ENCODE data around the gene DMRT2.

Gene DMRT2

DNA sequence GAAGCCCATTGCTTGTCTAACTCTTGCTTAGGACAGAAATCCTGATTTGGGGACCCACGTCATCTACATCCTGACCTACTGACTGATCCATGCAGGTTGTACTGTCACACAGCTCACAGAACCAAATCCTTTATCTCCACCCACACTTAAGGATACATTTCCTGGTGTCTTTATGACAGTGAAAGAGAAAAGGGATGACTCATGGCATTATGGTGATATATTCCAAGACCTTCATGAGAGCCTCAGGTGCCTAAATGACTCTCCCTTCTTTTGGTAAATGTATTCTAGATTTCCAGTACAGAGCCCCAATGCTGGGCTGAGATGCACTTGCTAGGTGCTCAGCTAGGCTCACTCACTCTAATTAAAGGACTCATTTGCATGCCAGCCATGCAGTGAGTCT is 26.0 kb upstream of the DMRT2 start:
- TF ChIP-seq POLR2AphosphoS5 (IDR thresholded peaks at IDR 0.05; ENCODE audit: low read depth, low read length) (no peak), POLR2A (IDR thresholded peaks at IDR 0.05; ENCODE audit: low read depth, low read length) (no peak), TAF1 (IDR thresholded peaks at IDR 0.05; ENCODE audit: borderline replicate concordance, low read depth, low read length) (no peak)
- FAIRE-seq: no peak
- DNase-seq (ENCODE audit: insufficient read length): no peak

DNA sequence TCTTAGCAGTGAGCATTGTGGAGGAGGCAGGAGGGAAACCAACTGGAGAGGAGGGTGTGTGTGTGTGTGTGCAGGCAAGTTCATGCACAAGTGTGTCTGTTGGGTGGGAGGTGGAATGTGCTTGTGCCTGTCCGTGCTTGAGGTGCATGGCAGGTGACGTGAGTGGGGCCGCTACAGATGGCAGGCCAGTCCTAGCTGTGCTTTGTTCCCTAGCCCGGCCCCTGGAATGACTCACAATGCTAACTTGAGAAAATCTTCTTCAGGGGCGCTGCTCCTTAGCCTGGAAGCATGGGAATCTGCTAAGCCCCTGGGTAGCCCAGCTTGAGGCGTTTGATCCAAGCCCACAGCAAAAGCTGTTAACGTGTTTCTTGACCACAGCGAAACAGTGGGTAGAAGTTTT is 25.0 kb upstream of the DMRT2 start:
- no peak for DNase-seq (ENCODE audit: insufficient read length)
- no peak for FAIRE-seq
- TF ChIP-seq POLR2AphosphoS5 (IDR thresholded peaks at IDR 0.05; ENCODE audit: low read depth, low read length) (no peak), POLR2A (IDR thresholded peaks at IDR 0.05; ENCODE audit: low read depth, low read length) (no peak), TAF1 (IDR thresholded peaks at IDR 0.05; ENCODE audit: borderline replicate concordance, low read depth, low read length) (no peak)

DNA sequence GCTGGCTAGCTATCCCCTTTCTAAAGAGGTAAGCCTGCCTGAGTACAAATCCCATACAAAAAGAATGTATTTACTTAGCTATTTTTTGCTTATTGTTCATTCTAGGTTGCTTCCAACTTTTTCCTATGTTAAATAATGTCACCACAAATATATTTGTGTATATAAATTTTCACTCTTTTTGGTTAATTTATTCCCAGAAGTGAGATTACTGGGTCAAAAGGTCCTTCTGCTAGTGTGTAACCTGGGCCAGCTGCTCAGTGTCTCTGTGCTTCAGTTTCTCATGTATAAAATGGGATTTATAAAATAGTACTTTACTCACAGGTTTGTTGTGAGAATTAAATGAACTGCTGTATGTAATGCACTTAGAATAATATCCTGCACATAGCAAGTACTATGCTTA is 23.9 kb upstream of the DMRT2 start:
- no peak for DNase-seq (ENCODE audit: insufficient read length)
- TF ChIP-seq TAF1 (IDR thresholded peaks at IDR 0.05; ENCODE audit: borderline replicate concordance, low read depth, low read length) (no peak), POLR2AphosphoS5 (IDR thresholded peaks at IDR 0.05; ENCODE audit: low read depth, low read length) (no peak), POLR2A (IDR thresholded peaks at IDR 0.05; ENCODE audit: low read depth, low read length) (no peak)

DNA sequence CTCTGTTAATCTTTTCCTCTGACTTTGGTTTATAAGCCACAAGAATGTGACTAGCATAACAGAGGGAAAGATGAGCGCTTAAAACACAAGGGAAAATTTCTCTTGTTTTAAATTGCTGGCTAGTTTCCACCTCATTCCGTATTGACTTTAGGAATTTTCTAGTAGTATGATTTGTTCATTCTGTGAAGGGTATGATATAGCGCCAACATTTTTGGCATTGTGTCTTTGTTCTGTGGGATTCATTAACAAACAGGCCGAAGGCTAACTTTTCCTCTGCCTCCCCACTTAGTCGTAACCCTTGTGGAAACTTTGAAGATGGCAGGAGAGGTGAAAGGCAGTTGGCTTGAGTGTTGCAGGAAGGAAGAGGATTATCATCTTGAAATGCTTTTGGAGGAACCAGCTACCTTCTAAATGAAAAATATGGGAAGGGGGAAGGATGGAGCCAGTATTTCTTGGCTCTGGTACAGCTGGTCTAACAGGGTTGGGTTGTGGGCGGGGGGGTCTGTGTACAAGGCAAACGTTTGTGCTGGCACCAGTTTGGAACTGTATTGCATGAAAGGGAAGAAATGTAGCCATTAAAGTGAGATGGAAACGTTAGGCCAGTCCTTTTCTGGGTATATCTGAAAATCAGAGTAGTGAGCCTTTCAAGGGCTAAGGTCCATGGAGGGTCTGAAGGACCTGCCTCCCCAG is 21.5 kb upstream of the DMRT2 start:
- no peak for FAIRE-seq
- DNase-seq (ENCODE audit: insufficient read length): no peak
- TF ChIP-seq TAF1 (IDR thresholded peaks at IDR 0.05; ENCODE audit: borderline replicate concordance, low read depth, low read length): no peak
- no peak for TF ChIP-seq POLR2AphosphoS5 (IDR thresholded peaks at IDR 0.05; ENCODE audit: low read depth, low read length)
- no peak for TF ChIP-seq POLR2A (IDR thresholded peaks at IDR 0.05; ENCODE audit: low read depth, low read length)

More for the DNA sequence above, 23.9 kb upstream of the DMRT2 start:
- FAIRE-seq: no peak

DNA sequence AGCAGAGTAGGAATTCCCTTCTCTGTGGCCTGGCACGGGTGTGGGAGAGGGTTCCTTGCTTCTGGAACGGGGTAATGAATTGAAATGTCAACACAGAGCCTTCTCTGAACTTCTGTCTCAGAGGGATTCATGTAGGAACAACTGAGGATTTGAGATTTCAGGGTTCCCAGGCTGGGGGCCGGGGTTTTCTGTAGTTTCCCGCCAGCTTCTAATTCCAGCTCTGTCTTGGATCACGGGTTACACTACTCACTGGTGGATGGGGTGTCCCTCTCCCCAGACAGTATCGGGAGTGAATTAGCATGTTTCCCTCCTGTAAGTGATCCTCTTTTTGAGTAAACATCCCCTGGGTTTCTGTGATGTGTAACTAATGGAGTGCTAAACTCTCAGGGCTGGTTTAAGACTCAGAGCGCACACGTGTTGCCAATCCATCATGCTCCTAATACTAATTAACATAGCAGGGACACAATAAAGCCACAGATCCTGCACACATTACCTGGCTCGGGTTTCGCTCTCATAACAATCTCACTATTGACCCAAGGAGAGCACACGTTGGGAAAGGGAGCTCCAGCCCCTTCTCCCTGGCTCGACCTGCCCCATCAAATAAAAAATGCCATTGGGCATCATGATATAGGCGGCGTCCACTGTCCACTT is 18.1 kb upstream of the DMRT2 start:
- FAIRE-seq: no peak
- TF ChIP-seq POLR2AphosphoS5 (IDR thresholded peaks at IDR 0.05; ENCODE audit: low read depth, low read length) (no peak), POLR2A (IDR thresholded peaks at IDR 0.05; ENCODE audit: low read depth, low read length) (no peak), TAF1 (IDR thresholded peaks at IDR 0.05; ENCODE audit: borderline replicate concordance, low read depth, low read length) (no peak)
- DNase-seq (ENCODE audit: insufficient read length): no peak

DNA sequence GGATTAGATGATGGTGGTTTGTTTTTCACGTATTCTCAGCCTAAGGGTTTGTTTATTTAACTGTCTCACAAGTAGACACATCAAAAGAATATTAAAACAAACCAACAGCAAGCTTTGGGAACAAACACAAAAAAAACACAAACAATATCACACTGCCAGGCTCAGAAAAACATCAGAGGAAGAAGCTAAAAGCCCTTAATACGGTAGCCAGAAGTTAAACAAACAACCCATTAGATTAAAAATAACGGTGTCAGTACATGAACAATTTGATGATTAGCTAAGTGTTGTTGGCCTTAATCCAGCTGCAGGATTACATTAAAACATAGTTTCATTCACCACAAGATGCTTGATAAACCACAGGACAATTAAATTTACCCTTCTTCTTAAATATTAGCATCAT is 15.9 kb upstream of the DMRT2 start:
- TF ChIP-seq TAF1 (IDR thresholded peaks at IDR 0.05; ENCODE audit: borderline replicate concordance, low read depth, low read length) (no peak), POLR2A (IDR thresholded peaks at IDR 0.05; ENCODE audit: low read depth, low read length) (no peak), POLR2AphosphoS5 (IDR thresholded peaks at IDR 0.05; ENCODE audit: low read depth, low read length) (no peak)
- FAIRE-seq: no peak
- DNase-seq (ENCODE audit: insufficient read length): no peak

DNA sequence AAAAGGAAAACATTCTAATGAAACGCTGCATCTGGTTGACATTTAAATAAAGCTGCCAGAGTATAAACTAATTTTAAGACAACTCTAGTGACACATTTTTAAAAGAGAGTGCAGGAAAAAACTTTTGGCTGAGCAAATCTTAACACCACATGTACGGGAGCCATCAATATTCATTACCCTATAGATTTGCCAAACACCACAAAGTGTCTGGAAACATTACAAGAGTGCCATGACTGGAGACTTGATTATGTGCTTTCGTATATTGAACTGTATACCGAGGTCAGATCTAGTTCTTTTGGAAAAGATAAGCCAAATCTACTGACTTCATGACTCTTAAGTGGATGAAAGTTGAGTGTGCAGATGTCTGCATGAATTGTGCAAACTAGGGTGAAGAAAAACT is 10.6 kb upstream of the DMRT2 start:
- no peak for DNase-seq (ENCODE audit: insufficient read length)
- FAIRE-seq: no peak
- TF ChIP-seq TAF1 (IDR thresholded peaks at IDR 0.05; ENCODE audit: borderline replicate concordance, low read depth, low read length) (no peak), POLR2A (IDR thresholded peaks at IDR 0.05; ENCODE audit: low read depth, low read length) (no peak), POLR2AphosphoS5 (IDR thresholded peaks at IDR 0.05; ENCODE audit: low read depth, low read length) (no peak)

DNA sequence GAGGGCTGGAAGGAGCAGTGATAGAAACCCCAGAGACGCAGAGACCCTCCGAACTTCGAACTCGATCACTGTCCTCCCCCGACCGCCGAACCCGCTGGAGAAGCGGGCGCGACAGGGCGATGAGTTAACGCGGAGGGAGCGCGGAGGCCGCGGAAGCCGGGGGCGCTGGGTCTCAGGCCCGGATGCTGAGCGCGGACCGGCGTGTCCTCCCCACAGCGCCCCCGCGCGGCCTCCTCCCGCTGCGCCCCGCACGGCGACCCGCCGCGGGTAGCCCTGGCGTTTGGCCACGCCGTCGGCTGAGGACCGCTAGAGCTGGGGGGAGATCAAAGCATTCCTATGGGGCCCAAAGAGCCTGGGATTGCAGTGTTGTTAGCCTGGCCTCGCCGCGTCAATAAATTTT is 7.7 kb upstream of the DMRT2 start:
- DNase-seq (ENCODE audit: insufficient read length) (no peak), FAIRE-seq (no peak)
- TF ChIP-seq POLR2AphosphoS5 (IDR thresholded peaks at IDR 0.05; ENCODE audit: low read depth, low read length) (no peak), POLR2A (IDR thresholded peaks at IDR 0.05; ENCODE audit: low read depth, low read length) (no peak)

DNA sequence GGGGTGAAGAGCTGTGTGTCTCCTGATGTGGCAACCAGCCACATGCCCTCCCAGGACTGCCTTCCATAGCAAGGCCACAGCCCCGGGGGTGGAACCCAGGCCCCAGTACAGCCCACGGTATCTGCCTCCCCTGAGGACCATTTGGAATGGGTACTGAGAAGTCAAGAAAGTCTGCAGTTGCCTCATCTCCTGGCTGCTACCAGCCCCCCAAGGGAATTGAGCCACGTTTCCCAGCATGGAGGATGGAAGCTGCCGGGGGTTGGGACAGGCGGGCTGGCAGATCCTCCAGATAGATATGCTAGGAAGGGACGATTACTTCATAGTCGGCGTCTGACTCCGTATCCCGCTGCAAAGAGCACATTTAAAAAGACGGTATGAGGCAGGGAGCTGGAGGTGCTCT is 5.5 kb upstream of the DMRT2 start:
- no peak for FAIRE-seq
- no peak for DNase-seq (ENCODE audit: insufficient read length)
- TF ChIP-seq POLR2AphosphoS5 (IDR thresholded peaks at IDR 0.05; ENCODE audit: low read depth, low read length) (no peak), TAF1 (IDR thresholded peaks at IDR 0.05; ENCODE audit: borderline replicate concordance, low read depth, low read length) (no peak), POLR2A (IDR thresholded peaks at IDR 0.05; ENCODE audit: low read depth, low read length) (no peak)

DNA sequence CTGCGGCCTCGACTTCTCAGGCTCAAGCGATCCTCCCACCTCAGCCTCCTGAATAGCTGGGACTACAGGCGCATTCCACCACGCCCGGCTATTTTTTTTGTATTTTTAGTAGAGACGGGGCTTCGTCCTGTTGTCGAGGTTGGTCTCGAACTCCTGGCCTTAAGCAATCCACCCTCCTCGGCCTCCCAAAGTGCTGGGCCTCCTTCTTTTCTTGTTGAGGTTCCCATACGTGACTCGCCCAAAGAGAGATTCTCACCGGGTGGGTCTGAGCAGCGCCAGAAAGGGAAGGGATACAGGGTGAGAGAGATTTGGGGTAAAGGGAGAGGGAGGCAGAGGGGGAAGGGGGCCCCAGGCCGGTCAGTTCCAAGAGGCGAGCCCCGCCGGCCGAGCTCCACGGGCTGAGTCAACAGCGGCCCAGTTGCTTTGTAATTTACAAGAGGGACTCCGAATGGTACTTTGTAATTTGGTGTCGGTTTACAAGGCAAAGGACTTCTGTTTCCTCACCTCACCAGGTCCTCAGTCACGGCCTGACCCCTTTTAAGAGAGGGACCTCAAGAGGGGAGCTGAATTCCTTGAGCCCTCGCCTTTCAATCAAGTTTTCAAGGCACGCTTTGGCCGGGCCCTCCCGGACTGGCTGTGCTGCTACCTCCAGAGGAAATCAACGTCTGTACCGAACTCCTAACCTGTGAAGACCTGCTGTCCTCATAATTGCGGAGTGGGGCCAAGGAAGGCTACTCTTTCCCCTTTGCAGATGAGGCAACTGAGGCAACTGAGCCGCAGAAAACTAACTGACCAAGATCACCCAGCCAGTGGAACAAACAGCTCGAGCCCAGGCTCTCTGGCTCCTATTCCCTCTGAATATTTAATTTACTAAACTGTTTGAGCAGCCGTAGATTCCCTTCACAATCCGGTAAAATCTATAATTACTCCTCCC is 3.3 kb upstream of the DMRT2 start:
- TF ChIP-seq POLR2A (IDR thresholded peaks at IDR 0.05; ENCODE audit: low read depth, low read length): no peak
- TF ChIP-seq POLR2AphosphoS5 (IDR thresholded peaks at IDR 0.05; ENCODE audit: low read depth, low read length): no peak
- TF ChIP-seq TAF1 (IDR thresholded peaks at IDR 0.05; ENCODE audit: borderline replicate concordance, low read depth, low read length): no peak
- FAIRE-seq (no peak), DNase-seq (ENCODE audit: insufficient read length) (no peak)

DNA sequence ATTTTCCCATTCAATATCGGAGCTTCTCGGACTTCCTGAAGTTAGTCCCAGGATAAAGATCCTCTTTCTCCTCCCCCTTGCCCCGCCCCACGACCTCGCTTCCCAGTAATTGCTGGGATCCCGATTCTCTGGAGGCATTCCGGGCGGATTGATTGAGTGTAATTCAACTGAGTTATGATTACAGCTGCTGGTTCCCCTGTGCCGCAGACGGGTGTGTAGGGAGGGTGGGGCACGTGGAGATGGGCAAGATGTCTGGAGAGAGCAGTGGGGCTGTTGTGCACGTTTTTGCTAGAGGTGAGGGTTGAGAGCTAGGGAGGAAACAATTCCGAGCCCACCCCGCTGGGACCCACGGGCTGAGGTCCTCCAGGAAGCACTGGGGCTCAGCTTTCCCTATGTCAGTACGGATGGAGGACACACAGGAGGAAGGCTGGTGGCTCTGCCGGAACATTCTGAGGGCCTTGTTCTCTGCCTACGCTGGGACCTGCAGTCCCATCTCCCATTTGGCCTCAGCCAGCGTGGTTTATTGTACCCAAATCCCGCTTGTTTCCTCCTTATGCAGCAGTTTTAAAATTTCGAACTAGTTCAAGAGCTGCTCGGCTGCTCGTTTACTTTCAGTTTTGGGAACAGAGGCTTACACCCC is 2.4 kb upstream of the DMRT2 start:
- DNase-seq (ENCODE audit: insufficient read length) (no peak), FAIRE-seq (no peak)
- TF ChIP-seq TAF1 (IDR thresholded peaks at IDR 0.05; ENCODE audit: borderline replicate concordance, low read depth, low read length): no peak
- no peak for TF ChIP-seq POLR2A (IDR thresholded peaks at IDR 0.05; ENCODE audit: low read depth, low read length)
- no peak for TF ChIP-seq POLR2AphosphoS5 (IDR thresholded peaks at IDR 0.05; ENCODE audit: low read depth, low read length)
